ENCODE data around the gene LPAR6.
"Not testable (repeated sequence)": the region's sequence is repeated elsewhere in the genome, so short reads cannot be mapped to it uniquely, and the experiment has no call there.

LPAR6 gene

DNA sequence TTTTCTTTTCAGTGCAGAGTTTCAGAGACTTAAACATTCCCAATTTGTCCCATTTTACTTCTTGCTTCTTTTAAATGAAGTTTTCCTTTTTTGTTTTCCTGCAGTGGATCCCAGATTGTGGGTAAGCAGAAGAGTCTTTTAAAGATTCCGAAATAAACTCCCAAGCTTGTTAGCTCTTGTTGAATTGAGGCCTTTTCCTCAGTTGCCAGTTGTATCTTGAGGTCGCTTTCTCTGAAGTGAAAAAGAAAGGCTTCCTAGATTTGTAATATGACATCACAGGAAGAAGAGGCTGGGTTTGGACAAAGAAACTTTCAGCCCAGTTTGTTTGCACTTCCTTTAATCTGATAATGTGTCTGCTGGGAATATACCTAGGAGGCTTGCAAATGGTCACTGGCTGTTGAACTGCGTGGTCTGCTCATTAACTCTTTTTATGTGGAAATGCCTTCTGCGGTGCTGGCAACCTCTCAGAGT is at the start of gene LPAR6:
LPAR6 (minus strand) TSS at position 233 of the 471 bp plus-strand sequence. CDS start 690 bp downstream, outside the sequence.
- DNase-seq: no peak

GRCh38 chr13:48457578-48458242 is 44.8 kb upstream of the LPAR6 start:
- DNase-seq: no peak

DNA sequence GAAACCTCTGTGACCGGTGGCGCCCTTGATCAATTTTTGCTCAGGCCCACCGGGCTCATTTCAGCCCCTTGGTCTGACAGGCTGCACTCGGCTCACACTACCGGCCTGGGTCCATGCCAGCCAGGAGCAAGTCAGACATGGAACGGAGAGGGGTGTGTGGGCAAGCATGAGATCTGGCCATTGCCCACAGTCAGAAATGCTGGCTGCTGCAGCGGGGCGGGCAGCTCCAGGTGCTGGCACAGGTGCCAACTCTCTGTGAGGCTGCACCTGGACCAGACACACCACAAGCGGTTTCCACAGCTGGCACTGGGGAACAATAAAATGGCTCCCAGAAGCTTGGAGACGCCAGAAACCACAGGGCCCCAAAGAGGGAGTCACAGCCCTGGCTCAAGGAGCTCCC is 43.6 kb upstream of the LPAR6 start:
- no peak for DNase-seq

GRCh38 chr13:48451196-48451595 is 38.3 kb upstream of the LPAR6 start:
- not testable (repeated sequence) for DNase-seq

GRCh38 chr13:48449656-48450055 is 36.7 kb upstream of the LPAR6 start:
- no peak for DNase-seq

GRCh38 chr13:48448959-48449614 is 36.2 kb upstream of the LPAR6 start:
- DNase-seq: no peak

GRCh38 chr13:48448285-48448958 is 35.5 kb upstream of the LPAR6 start:
- DNase-seq: peak; percentile 10

DNA sequence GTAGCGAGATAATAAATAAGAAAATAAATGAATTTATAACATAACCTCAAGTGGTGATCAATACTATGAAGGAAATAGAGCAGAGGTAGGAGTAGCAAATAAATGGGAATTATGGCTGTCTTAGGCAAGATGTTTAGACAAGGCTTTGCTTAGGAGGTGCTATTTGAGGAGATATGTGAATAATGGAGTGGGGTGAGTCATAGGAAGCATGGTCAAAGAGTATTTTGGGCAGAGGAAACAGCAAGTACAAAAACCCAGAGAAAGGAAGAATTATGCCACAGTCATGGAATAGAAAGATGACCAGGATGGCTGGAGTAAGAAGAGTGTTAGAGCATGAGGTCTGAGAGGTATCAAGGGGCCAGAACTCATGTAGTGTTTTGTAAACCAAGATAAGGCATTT is 33.6 kb upstream of the LPAR6 start:
- no peak for DNase-seq

DNA sequence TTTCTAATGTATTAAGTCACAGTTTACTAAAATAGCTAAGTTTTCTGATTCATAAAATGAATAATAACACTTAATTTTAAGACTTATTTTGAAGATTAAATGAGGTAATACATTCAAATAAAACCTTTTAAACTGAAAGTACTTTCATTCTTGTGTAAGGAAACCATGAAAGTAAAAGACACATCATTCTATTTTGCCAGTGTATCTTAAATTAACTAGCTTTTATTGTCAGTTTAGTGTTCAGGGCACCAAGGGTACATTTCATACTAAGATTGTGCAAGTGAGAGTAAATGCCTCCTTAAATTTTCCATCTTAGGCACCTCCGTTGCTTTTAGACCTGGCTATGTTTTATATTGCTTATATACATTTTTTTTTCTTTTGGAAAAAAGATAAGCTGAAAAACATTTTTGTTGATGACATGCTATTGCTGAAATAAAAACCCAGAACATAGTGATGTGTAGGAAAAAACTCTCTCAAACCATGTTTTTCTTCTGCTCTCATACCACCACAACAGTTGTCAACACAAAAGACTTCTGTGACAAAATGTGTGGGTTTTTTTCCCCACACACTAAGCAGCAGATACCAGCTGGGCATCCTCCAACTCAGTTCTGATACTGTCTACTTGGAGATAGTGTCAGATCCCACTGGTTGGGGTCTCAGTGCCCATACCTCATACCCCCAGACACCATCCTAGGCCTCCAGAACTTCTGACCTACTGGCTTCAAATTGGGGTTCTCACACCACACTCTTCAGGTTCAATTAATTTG is 30.7 kb upstream of the LPAR6 start:
- DNase-seq: no peak

DNA sequence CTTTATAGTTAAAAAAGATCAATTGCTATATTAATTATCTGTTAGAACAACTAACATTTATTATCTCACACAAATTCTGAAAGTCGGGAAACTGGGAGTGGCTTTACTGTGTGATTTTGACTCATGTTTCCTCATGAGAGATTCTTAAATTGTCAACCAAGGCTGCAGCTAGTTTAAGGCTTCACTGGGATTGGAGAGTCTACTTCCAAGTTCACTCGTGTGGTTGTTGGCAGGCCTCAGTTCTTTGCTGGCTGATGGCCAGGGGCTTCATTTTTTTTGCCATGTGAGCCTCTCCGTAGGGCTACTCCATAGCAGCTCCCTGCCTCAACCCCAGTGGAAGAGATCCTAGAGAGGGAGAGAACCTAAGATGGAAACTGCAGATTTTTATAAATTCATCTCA is 24.5 kb upstream of the LPAR6 start:
- peak; percentile 91 for DNase-seq

DNA sequence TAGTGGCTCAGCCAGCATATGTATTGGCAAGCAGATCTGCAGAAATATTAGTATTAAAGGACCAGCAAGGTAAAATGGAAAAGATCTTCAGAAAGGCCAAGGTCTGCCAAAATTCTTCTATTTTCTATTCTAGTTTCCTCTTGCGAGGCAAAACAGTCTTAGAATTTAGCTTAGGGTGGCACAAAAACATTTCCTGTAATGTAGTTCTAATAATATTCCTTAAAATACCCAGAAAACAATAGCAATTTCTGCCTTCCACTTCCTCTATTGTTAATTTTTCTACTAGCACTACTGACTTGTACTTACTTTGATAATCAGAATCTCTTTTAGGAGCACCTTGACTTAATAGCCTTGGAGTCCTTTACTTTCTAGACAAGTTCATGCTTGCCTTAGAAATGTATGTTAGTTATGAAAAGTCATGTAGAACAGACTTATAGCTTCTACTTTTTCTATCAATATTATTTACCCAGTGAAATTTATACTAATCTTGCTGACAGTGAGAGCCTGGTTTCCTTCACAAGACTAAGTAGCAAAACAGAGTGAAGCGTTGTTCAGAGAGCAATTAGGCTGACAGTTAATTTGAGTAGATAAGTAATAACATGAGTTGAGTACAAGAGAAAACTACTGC is 23.9 kb upstream of the LPAR6 start:
- peak; percentile 91 for DNase-seq

DNA sequence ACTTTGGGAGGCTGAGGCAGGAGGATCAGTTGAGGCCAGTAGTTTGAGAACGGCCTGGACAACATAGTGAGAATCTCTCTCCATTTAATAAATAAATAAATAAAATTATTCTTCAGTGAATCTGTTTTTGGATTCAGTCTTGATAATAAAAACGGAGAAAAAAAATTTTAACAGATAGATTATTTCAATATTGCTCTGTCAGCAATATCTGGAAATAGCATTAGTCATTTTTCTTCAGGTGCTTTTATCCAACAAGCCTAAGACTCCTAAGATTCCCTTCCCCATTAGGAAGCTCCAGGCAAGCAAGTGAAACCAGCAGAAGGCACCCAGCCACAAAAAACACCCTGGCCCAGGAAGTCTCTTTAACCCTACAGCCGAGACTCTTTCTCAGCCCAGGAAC is 21.3 kb upstream of the LPAR6 start:
- no peak for DNase-seq

DNA sequence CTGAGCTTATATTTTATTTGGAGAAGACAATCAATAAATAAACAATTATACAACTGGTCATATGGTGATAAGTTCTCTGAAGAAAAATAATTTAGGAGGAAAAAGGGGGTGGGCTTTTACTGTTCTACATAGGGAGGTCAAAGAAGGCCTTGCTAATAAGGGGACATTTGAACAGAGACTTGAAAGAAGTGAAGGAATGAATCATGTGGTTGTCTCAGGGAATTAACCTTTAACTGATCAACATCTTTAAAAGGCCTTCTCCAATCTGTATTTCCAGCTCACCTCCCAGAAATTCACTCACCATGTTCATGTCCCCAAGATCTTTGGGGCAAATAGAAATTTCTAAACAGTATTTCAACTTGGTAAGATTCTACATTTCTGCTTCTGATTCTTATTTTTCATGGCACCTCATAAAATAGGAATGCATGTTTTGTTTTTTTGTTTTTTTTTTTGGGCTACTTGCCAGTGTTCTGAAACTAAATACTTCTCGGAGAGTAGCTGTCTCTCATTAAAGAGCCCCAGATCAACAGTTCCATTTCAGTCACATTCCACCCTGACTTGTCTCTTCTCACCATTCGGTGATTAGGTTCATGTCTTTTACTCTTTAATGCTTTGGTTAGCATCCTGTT is 19.2 kb upstream of the LPAR6 start:
- no peak for DNase-seq

DNA sequence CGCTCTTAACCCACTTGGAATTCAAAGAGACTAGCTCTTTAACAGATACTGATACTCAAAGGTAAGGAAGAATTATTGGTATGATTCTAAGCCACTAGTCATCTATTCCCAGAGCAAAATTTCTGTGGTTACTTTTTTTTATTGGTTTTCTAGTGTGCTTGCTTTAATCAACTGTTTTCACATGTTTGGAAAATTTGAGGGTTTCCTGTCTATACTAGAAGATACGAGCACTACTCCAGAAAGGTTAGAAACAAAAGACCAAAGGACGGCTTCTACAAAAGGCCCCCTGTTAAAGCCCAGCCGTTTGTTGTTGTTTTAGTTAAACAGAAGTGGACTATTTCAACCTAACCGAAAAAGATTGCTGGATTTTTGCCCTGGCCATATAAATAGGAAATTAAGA is 18.5 kb upstream of the LPAR6 start:
- peak; percentile 10 for DNase-seq

DNA sequence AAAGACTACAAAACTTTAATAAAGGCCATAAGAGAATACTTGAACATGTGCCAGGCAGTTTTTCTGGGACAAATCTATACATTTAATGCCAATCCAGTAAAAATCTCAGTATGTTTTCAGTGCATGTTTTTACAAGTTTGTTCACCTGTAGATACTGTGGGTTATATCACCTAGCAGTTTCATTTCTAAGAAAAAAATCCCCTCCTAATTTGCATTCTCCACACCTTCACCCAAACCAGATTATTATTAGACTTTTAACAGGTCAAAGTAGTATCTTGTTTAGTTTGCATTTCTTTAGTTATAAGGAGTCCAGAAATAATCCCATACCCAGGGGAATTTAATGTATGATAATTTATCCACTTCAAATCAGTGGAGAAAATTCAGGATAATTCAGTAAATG is 17.0 kb upstream of the LPAR6 start:
- no peak for DNase-seq

DNA sequence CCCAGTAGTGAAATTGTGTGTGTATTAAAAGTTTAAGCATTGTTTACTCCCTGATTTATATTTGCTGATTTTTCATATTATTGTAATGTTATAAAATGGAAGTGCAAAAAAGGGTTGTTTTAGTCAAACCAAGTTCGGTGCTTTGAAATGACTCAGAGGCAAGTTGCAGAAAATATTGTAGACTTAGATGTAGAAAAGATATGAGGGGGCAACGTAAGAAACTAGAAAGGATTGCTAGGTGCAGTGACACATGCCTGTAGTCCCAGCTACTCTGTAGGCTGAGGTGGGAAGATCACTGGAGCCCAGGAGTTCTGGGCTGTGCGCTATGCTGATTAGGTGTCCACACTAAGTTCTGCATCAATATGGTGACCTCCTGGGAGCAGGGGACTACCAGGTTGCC is 16.1 kb upstream of the LPAR6 start:
- no peak for DNase-seq

- DNase-seq: not testable (repeated sequence)
These were observed 13.9 kb upstream of the LPAR6 start for GRCh38 chr13:48426755-48427298.

- DNase-seq: no peak
These were observed 13.1 kb upstream of the LPAR6 start for GRCh38 chr13:48426052-48426451.

- DNase-seq: no peak
These were observed 11.3 kb upstream of the LPAR6 start for GRCh38 chr13:48424212-48424611.

DNA sequence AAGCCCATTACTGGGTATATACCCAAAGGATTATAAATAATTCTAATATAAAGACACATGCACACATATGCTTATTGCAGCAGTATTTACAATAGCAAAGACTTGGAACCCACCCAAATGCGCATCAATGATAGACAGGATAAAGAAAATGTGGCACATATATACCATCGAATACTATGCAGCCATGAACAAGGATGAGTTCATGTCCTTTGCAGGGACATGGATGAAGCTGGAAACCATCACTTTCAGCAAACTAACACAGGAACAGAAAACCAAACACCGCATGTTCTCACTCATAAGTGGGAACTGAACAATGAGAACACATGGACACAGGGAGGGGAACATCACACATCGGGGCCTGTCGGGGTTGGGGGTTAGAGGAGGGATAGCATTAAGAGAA is 9.1 kb upstream of the LPAR6 start:
- not testable (repeated sequence) for DNase-seq

DNA sequence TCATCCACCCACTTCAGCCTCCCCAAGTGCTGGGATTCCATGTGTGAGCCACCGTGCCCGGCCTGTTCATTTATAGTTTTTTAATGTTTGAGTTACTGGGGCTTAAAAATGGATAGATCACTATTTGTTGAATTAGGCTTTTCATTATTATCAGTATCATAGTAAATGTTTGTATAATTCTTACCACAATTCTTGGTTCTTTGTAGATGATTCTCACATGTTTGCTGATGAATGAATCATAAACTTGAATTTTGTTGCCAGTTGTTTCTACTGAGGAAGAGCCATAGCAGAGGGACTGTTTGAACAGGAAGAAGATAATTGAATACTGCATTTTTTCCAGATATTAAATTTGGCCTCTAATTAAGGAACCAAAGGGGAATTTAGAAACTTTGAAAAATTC is 2.6 kb upstream of the LPAR6 start:
- DNase-seq: no peak

GRCh38 chr13:48414501-48414900 is 1.6 kb upstream of the LPAR6 start:
- DNase-seq: no peak

All from DMS79 treated with DMSO at 0.1 percent for 48 hours (cell line).